Stimulated activated CD4-positive, alpha-beta T cell treated with anti-CD3 and anti-CD28 coated beads, Interleukin-15, amount 100 ng/mL, for 48 hours (primary cell): ENCODE data around the gene RSPH9.
A peak's percentile ranks its signal among the peaks of the same experiment; 100 is the strongest.

ENCODE experiments used
- DNase-seq, 2 donors: peaks; one replicate each; pipeline ENCODE4 v3.0.0-alpha.2; 2020; ENCODE audit warnings: low read depth in 2 of 2

Gene RSPH9

GRCh38 chr6:43668151-43669028 is 23.6 kb downstream of the RSPH9 start:
- peak; percentile 34 to 57 for DNase-seq

- no peak for DNase-seq
Measured at GRCh38 chr6:43669050-43669921, 24.4 kb downstream of the RSPH9 start.

GRCh38 chr6:43669922-43670622 is 25.2 kb downstream of the RSPH9 start:
- DNase-seq, result no peak

GRCh38 chr6:43670623-43670986 is 25.8 kb downstream of the RSPH9 start:
- DNase-seq, result no peak

- DNase-seq, result no peak
Measured at GRCh38 chr6:43671011-43671800, 26.4 kb downstream of the RSPH9 start.

- DNase-seq, result no peak
Measured at GRCh38 chr6:43671801-43672690, 27.2 kb downstream of the RSPH9 start.

GRCh38 chr6:43673444-43674084 is 28.7 kb downstream of the RSPH9 start:
- no peak for DNase-seq

- no peak for DNase-seq
Measured at GRCh38 chr6:43674291-43674690, 29.5 kb downstream of the RSPH9 start.

GRCh38 chr6:43674921-43675320 is 30.1 kb downstream of the RSPH9 start:
- no peak for DNase-seq

GRCh38 chr6:43676962-43677606 is 32.2 kb downstream of the RSPH9 start:
- no peak for DNase-seq

GRCh38 chr6:43677759-43678158 is 32.9 kb downstream of the RSPH9 start:
- DNase-seq, result no peak

- DNase-seq, result no peak
Measured at GRCh38 chr6:43678341-43678740, 33.5 kb downstream of the RSPH9 start.

GRCh38 chr6:43679057-43679456 is 34.2 kb downstream of the RSPH9 start:
- no peak for DNase-seq

- DNase-seq, result no peak
Measured at GRCh38 chr6:43680308-43681200, 35.7 kb downstream of the RSPH9 start.

- DNase-seq, result no peak
Measured at GRCh38 chr6:43681303-43681702, 36.5 kb downstream of the RSPH9 start.

GRCh38 chr6:43682724-43683429 is 38.0 kb downstream of the RSPH9 start:
- no peak for DNase-seq

- DNase-seq, result no peak
Measured at GRCh38 chr6:43683708-43684455, 39.0 kb downstream of the RSPH9 start.
